Measurements from ENCODE around the gene KCNQ2.

Gene KCNQ2

DNA sequence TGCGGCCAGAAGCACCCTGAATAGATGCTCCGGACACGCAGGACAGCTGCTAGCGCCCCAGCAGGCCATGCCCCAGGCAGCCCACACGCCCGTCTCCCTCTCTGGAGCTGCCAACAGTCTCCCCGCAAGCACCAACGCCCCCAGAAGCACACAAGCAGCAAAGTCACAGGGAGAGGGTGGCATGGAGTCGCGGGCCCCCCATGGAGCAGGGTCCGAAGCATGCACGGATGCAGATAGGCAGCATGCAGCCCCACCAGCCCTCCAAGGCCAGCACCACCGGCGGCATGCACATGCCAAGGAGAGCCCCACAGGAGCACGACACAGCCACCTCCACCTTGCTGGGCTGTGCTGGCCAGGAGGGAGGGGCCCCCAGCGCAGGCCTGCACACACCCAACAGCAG is 53.8 kb downstream of the KCNQ2 start:
- Histone ChIP-seq H3K27me3 (ENCODE audit: insufficient read depth, poor library complexity, severe bottlenecking) (peaks cover 28% of the 10 kb centered on the region), H3K4me3 (replicated peaks; ENCODE audit: insufficient read depth, low read length) (no peak overlapping the region), H3K27ac (replicated peaks) (no peak overlapping the region)
- TF ChIP-seq GABPA (IDR thresholded peaks at IDR 0.05; ENCODE audit: low read depth) (no peak), POLR2AphosphoS5 (IDR thresholded peaks at IDR 0.05; ENCODE audit: low read depth) (no peak), SPI1 (IDR thresholded peaks at IDR 0.05; ENCODE audit: borderline replicate concordance, low read depth) (no peak)
- TF ChIP-seq, protein P1, sequence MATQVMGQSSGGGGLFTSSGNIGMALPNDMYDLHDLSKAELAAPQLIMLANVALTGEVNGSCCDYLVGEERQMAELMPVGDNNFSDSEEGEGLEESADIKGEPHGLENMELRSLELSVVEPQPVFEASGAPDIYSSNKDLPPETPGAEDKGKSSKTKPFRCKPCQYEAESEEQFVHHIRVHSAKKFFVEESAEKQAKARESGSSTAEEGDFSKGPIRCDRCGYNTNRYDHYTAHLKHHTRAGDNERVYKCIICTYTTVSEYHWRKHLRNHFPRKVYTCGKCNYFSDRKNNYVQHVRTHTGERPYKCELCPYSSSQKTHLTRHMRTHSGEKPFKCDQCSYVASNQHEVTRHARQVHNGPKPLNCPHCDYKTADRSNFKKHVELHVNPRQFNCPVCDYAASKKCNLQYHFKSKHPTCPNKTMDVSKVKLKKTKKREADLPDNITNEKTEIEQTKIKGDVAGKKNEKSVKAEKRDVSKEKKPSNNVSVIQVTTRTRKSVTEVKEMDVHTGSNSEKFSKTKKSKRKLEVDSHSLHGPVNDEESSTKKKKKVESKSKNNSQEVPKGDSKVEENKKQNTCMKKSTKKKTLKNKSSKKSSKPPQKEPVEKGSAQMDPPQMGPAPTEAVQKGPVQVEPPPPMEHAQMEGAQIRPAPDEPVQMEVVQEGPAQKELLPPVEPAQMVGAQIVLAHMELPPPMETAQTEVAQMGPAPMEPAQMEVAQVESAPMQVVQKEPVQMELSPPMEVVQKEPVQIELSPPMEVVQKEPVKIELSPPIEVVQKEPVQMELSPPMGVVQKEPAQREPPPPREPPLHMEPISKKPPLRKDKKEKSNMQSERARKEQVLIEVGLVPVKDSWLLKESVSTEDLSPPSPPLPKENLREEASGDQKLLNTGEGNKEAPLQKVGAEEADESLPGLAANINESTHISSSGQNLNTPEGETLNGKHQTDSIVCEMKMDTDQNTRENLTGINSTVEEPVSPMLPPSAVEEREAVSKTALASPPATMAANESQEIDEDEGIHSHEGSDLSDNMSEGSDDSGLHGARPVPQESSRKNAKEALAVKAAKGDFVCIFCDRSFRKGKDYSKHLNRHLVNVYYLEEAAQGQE (IDR thresholded peaks at IDR 0.05; ENCODE audit: insufficient replicate concordance, low read depth): no peak
- TF ChIP-seq, protein P2, sequence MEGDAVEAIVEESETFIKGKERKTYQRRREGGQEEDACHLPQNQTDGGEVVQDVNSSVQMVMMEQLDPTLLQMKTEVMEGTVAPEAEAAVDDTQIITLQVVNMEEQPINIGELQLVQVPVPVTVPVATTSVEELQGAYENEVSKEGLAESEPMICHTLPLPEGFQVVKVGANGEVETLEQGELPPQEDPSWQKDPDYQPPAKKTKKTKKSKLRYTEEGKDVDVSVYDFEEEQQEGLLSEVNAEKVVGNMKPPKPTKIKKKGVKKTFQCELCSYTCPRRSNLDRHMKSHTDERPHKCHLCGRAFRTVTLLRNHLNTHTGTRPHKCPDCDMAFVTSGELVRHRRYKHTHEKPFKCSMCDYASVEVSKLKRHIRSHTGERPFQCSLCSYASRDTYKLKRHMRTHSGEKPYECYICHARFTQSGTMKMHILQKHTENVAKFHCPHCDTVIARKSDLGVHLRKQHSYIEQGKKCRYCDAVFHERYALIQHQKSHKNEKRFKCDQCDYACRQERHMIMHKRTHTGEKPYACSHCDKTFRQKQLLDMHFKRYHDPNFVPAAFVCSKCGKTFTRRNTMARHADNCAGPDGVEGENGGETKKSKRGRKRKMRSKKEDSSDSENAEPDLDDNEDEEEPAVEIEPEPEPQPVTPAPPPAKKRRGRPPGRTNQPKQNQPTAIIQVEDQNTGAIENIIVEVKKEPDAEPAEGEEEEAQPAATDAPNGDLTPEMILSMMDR (IDR thresholded peaks at IDR 0.05; ENCODE audit: insufficient read depth, low read length): no peak
- DNase-seq (ENCODE audit: low read depth in 1 of 2, low spot score in 1 of 2): no peak

DNA sequence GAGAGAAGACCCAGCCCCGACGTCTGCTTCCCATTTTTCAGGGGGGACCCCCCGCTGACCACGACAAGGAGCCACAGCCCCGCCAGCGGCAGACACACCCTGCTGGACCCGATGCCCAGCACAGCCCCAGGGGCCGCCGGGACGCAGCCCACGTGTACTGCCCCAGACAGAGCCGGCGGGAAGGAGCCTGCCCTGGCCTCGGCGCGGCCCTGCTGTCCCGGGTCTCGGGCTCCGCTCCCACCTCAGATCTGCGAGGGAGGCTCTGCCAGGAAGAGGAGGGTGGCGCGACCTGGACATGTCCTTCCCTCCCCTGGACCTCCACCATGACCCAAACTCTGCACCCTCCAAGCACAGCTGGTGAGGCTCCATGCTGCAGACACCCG is 54.7 kb downstream of the KCNQ2 start:
- no peak overlapping the region for H3K27ac ChIP-seq (replicated peaks)
- H3K27me3 ChIP-seq (ENCODE audit: insufficient read depth, poor library complexity, severe bottlenecking): peaks cover 31% of the 10 kb centered on the region
- no peak overlapping the region for H3K4me3 ChIP-seq (replicated peaks; ENCODE audit: insufficient read depth, low read length)
- TF ChIP-seq GABPA (IDR thresholded peaks at IDR 0.05; ENCODE audit: low read depth) (no peak), SPI1 (IDR thresholded peaks at IDR 0.05; ENCODE audit: borderline replicate concordance, low read depth) (no peak), POLR2AphosphoS5 (IDR thresholded peaks at IDR 0.05; ENCODE audit: low read depth) (no peak)
- TF ChIP-seq, protein P1 (IDR thresholded peaks at IDR 0.05; ENCODE audit: insufficient replicate concordance, low read depth): no peak
- TF ChIP-seq, protein P2 (IDR thresholded peaks at IDR 0.05; ENCODE audit: insufficient read depth, low read length): no peak
- no peak for DNase-seq (ENCODE audit: low read depth in 1 of 2, low spot score in 1 of 2)

DNA sequence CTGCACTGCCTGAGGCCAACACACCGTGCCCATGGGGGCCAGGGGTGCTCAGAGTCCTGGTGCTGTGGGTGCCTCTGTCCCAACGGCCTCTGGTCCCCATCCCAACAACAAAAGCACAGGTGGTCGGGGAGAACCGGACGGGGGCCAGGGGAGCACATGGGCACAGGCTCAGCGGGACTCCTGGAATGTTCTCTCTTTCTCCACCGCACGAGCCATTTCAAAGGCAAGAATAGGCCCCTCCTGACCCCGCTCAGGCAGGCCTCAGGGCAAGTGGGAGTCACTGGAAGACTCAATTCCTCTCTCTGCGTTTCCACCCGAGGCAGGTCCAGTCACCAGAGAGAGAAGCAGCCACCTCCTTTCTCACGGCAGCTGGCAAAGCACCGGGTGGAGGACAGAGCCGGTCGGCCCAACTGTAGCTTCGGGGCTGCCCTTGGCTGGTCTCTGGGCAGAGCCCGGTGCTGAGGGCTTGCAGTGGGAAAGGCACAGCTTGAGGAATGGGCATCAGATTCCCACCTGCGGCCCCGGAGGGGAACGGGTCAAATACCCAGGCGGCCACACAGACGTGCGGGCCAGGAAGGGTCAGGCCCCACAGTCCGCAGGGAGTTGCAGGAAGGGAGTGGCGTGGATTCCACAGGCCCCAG is 55.2 kb downstream of the KCNQ2 start:
- no peak overlapping the region for H3K4me3 ChIP-seq (replicated peaks; ENCODE audit: insufficient read depth, low read length)
- TF ChIP-seq GABPA (IDR thresholded peaks at IDR 0.05; ENCODE audit: low read depth): no peak
- TF ChIP-seq, protein P2 (IDR thresholded peaks at IDR 0.05; ENCODE audit: insufficient read depth, low read length): no peak
- TF ChIP-seq POLR2AphosphoS5 (IDR thresholded peaks at IDR 0.05; ENCODE audit: low read depth): no peak
- TF ChIP-seq, protein P1 (IDR thresholded peaks at IDR 0.05; ENCODE audit: insufficient replicate concordance, low read depth): no peak
- no peak for TF ChIP-seq SPI1 (IDR thresholded peaks at IDR 0.05; ENCODE audit: borderline replicate concordance, low read depth)
- peaks cover 31% of the 10 kb centered on the region for H3K27me3 ChIP-seq (ENCODE audit: insufficient read depth, poor library complexity, severe bottlenecking)
- no peak for DNase-seq (ENCODE audit: low read depth in 1 of 2, low spot score in 1 of 2)
- no peak overlapping the region for H3K27ac ChIP-seq (replicated peaks)

All from HL-60 (cell line).